ENCODE data around the gene SLC25A10. TPM values are rescaled to one million over a fixed set of nuclear protein-coding genes. Genes with fewer than 3 reads are reported as not detected.

The SLC25A10 gene, protein sequence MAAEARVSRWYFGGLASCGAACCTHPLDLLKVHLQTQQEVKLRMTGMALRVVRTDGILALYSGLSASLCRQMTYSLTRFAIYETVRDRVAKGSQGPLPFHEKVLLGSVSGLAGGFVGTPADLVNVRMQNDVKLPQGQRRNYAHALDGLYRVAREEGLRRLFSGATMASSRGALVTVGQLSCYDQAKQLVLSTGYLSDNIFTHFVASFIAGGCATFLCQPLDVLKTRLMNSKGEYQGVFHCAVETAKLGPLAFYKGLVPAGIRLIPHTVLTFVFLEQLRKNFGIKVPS
- 13.6 TPM for total RNA-seq

DNA sequence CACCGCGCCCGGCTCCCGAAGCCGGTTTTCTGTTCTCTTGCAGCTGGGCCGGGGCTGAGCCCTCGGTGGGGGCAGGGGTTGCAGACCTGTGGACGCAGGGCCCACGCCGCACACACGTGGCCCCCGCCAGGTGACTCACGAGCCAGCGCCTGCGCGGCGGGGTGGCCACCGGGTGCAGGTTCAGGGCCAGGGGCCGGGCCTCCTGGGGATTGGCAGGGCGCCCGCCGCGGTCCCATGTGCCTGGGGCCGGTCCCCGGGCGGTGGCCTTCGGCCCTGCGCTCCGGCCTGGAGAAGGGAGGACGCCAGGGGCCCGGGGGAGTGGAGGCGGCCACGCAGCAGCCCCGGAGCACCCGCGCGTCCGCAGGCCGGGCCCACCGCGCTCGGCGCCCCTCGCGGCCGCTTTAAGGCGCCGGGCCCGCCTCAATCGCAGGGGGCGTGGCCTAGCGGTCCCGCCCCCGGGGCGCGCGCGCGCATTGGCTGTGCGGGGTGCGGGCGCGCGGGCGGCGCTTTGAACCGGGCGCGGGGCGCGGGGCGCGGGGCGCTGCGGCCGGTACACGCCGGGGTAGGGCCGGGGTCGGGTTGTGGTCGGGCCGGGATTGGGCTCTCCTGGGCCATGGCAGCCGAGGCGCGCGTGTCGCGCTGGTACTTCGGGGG, at the start of gene SLC25A10:
Gene SLC25A10, plus strand, starts transcription at position 471 of the 654 bp plus-strand sequence. Its CDS starts 143 bp downstream, at position 614.

DNA sequence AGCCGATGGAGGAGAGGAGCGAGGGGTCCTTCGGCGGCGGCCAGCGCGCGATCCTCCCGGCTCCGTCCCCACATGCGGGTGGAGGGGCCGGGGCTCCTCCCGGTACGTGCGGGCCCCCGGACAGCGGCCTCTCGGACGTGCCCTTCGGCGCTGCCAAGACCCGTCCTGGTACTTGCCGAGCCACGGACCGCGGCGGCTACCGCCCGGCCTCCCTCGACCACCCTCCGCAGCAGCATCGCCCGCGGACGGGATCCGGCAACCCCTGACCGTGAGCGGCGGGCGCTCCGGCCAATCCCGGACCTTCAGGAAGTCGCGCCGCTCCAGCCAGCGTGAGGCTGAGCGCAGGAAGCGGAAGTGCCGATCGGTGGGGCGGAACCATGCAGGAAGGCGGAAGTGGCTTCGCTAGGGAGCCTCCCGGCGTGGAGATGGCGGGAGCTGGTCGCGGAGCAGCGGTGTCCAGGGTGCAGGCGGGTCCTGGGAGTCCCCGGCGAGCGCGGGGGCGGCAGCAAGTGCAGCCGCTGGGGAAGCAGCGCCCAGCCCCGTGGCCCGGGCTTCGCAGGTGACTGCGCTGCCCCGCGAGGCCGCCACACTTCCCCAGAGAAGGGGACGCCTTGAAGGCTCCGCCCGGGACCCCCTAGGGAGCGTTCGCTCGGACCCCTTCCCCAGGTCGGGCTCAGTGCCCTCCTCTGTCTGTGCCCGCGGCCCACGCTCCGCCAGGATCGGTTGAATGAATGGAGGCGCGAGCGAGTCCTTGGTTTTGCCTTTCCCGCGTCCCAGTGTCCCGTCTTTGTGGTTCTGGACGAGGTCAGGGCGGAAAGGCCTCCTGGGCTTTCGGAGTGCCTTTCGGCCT, 45.5 kb upstream of the SLC25A10 start, which contains the start of the genes CCDC137 and OXLD1:
Gene CCDC137, plus strand, starts transcription at position 396 of the 850 bp plus-strand sequence. Its CDS starts 30 bp downstream, at position 426.
Gene OXLD1, minus strand, starts transcription at position 264 of the 850 bp plus-strand sequence. Its CDS starts 28 bp downstream, at position 236.

DNA sequence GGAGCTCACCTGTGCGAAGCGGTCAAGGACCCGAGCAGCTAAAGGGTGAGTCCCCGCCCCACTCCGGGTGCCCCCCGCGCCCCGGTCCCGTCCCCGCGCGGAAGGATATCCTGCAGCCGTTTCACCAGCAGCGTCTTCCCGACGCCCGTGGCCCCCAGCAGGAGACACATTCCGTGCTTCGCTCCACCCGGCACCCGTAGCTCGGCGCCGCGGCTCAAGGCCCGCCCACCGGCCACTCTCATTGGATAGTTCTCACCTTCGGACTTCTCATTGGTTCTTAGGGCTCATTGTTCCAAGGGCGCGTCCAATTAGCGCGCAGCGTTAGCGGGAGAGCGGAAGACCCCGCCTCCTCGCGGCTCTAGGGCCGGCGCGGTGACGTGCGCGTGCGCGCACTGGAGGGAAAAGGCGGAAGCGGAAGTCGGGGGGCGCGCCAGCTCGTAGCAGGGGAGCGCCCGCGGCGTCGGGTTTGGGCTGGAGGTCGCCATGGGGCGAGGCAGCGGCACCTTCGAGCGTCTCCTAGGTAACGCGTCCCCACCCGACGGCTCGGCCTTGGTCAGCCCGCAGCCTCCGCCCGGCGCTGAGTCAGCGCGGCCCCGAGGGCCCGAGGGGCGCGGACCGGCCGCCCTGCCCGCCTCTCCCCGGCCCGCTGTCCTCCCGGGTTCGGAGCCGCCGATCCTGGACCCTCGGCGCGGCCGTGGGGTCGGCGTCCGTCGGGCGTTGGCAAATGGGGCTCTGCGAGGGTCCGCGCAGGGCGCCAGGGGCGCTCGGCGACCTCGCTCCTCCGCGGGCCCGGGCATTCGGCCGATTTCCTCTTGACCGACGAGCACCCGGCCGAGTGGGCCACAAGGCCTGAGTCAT, 28.3 kb upstream of the SLC25A10 start, which contains the start of the genes ARL16 and HGS:
Gene ARL16, minus strand, starts transcription at position 214 of the 858 bp plus-strand sequence. Its CDS starts 44 bp downstream, at position 170.
Gene HGS, plus strand, starts transcription at position 428 of the 858 bp plus-strand sequence. Its CDS starts 56 bp downstream, at position 484.

DNA sequence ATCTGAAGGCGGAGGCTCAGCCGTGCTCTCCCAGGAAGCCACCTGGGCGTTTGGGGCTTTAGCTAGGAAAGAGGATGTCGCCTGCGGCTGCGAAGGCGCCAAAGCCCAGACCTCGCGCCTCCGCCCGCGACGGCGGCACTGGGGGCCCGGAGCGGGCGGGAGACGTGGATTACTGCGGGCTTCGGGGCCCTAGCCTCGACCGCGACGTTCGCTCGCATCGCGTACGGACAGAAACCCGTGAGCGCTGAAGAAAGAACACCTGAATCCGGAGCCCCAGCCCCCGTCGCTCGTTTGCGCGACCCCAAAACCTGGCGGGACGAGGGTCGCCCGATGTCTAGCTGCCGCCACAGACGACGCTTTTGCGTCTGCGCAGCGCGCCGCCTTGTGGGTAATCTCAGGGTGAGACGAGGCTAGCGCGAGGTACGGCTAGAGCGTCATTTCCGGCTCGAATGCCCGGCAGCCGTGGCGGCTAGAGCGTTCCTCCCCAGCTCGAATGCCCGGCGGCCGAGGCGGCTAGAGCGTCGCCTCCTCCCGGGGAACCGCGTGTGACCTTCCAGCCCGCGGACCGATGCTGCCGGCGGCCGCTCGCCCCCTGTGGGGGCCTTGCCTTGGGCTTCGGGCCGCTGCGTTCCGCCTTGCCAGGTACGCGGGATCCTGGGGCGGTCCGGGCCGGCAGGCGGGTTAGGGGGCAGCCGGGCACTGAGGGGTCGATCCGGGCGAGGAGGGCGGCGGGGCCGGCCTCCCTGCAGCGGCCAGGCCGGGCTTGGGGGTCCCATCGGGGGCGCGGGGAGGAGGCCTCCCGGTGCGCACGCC, 8.9 kb upstream of the SLC25A10 start, which contains the start of gene MRPL12:
Gene MRPL12, plus strand, starts transcription at position 434 of the 813 bp plus-strand sequence. Its CDS starts 135 bp downstream, at position 569.

Small RNA genes within 50 kb of the gene (small RNA-seq; reads per million reads assigned to genes)
- gene MIR6786, result not detected

Other genes starting within 250 kb of the SLC25A10 start
- gene ACTG1, start 199.5 kb upstream of the SLC25A10 start, total RNA-seq, result 6,622 TPM
- gene FSCN2, start 183.9 kb upstream of the SLC25A10 start, total RNA-seq, result 1.4 TPM
- 36.9 TPM for gene FAAP100, start 159.9 kb upstream of the SLC25A10 start, total RNA-seq
- 48.0 TPM for gene NPLOC4, start 75.2 kb upstream of the SLC25A10 start, total RNA-seq
- gene TSPAN10, start 75.1 kb upstream of the SLC25A10 start, total RNA-seq, result 0.23 TPM
- gene PDE6G, start 55.7 kb upstream of the SLC25A10 start, total RNA-seq, result not detected
- 9.9 TPM for gene OXLD1, start 45.7 kb upstream of the SLC25A10 start, total RNA-seq
- 7.6 TPM for gene CCDC137, start 45.5 kb upstream of the SLC25A10 start, total RNA-seq
- 43.1 TPM for gene ARL16, start 28.5 kb upstream of the SLC25A10 start, total RNA-seq
- gene HGS, start 28.3 kb upstream of the SLC25A10 start, total RNA-seq, result 47.1 TPM
- gene MRPL12, start 8.9 kb upstream of the SLC25A10 start, total RNA-seq, result 8.5 TPM
- not detected for gene GCGR, start 91.9 kb downstream of the SLC25A10 start, total RNA-seq
- 88.1 TPM for gene MCRIP1, start 121.0 kb downstream of the SLC25A10 start, total RNA-seq
- gene PPP1R27, start 122.8 kb downstream of the SLC25A10 start, total RNA-seq, result not detected
- gene P4HB, start 148.3 kb downstream of the SLC25A10 start, total RNA-seq, result 90.9 TPM
- 33.2 TPM for gene ARHGDIA, start 159.1 kb downstream of the SLC25A10 start, total RNA-seq
- gene ALYREF, start 179.3 kb downstream of the SLC25A10 start, total RNA-seq, result 80.3 TPM
- 69.2 TPM for gene ANAPC11, start 179.4 kb downstream of the SLC25A10 start, total RNA-seq
- 4.2 TPM for gene NPB, start 190.0 kb downstream of the SLC25A10 start, total RNA-seq
- 28.8 TPM for gene PCYT2, start 199.1 kb downstream of the SLC25A10 start, total RNA-seq
- gene SIRT7, start 205.9 kb downstream of the SLC25A10 start, total RNA-seq, result 9.0 TPM
- 18.5 TPM for gene MAFG, start 215.5 kb downstream of the SLC25A10 start, total RNA-seq
- 27.5 TPM for gene PYCR1, start 225.0 kb downstream of the SLC25A10 start, total RNA-seq
- 1.8 TPM for gene MYADML2, start 234.9 kb downstream of the SLC25A10 start, total RNA-seq
- gene NOTUM, start 248.9 kb downstream of the SLC25A10 start, total RNA-seq, result 0.69 TPM